Measurements from ENCODE around the gene MRPL42. TPM values are rescaled to one million over a fixed set of nuclear protein-coding genes. Genes with fewer than 3 reads are reported as not detected.
"Not testable (repeated sequence)": the region's sequence is repeated elsewhere in the genome, so short reads cannot be mapped to it uniquely, and the experiment has no call there.

Gene MRPL42
- total and polyA plus RNA-seq, 12 donors, result 21.9 to 131 (median 81.9) TPM

DNA sequence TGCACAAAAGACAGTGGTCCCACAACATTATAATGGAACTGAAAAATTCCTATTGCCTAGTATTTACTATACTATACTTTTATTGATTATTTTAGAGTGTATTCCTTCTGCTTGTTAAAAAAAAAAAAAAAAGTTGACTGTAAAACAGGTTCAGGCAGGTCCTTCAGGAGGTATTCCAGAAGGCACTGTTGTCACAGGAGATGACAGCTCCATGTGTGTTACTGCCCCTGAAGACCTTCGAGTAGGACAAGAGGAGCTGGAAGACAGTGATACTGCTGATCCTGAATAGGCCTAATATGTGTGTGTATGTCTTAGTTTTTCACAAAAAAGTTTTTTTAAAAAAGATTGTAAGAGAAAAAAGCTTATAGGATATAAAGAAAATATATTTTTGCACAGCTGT is 37.9 kb upstream of the MRPL42 start:
- TF ChIP-seq CTCF (IDR thresholded peaks at IDR 0.05) (no peak), POLR2A (IDR thresholded peaks at IDR 0.05) (no peak)
- peaks cover 15 to 74% of the 10 kb centered on the region in 2 donors for H3K4me1 ChIP-seq (replicated peaks in 1 of 2)
- H3K9me3 ChIP-seq (replicated peaks in 1 of 3), result no peaks in the 10 kb centered on the region
- H3K27ac ChIP-seq, result no peak overlapping the region
- no peaks in the 10 kb centered on the region for H3K36me3 ChIP-seq (replicated peaks in 1 of 2)
- intact Hi-C loops (cut with DNase I), result no loop called here
- 63 to 72% (median 67%) methylated on average over 1 of the region's 1 CpG for WGBS, 4 donors
- H3K27me3 ChIP-seq, result no peaks in the 10 kb centered on the region
- no peak for DNase-seq
- no peak overlapping the region for H3K4me3 ChIP-seq

DNA sequence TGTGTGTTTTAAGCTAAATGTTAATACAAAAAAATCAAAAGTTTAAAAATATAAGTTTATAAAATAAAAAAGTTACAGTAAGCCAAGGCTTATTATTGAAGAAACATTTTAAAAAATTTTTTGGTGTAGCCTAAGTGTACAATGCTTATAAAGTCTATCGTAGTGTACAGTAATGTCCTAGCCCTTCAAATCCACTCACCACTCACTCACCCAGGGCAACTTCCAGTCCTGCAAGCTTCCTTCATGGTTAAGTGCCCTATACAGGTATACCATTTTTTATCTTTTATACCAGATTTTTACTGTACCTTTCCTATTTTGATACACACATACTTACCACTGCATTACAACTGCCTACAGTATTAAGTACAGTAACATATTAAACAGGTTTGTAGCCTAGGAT is 37.5 kb upstream of the MRPL42 start:
- no peak for DNase-seq
- TF ChIP-seq CTCF (IDR thresholded peaks at IDR 0.05) (no peak), POLR2A (IDR thresholded peaks at IDR 0.05) (no peak)
- H3K4me1 ChIP-seq (replicated peaks in 1 of 2), result peaks cover 19 to 74% of the 10 kb centered on the region in 2 donors
- 85 to 93% (median 89%) methylated on average over 1 of the region's 1 CpG for WGBS, 4 donors
- no peak overlapping the region for H3K27ac ChIP-seq
- no peak overlapping the region for H3K4me3 ChIP-seq
- intact Hi-C loops (cut with DNase I), result no loop called here
- no peaks in the 10 kb centered on the region for H3K9me3 ChIP-seq (replicated peaks in 1 of 3)
- H3K36me3 ChIP-seq (replicated peaks in 1 of 2), result no peaks in the 10 kb centered on the region
- H3K27me3 ChIP-seq, result no peaks in the 10 kb centered on the region

DNA sequence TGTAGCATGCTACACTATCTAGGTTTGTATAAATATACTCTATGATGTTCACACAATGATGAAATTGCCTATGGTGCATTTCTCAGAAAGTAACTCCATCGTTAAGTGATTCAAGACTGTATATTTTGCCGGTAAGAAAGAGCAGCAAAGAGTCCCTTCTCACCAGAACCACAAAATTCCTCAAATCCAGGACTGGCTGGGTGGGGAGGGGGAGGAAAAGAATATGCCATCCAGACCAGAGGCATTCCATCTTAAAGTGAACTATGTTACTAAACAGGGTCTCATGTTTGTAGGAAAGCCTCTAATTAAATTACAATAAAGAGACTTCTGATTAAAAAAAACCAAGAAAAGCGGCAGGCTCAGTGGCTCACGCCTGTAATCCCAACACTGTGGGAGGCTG is 37.0 kb upstream of the MRPL42 start:
- intact Hi-C loops (cut with DNase I), result no loop called here
- DNase-seq, result no peak

GRCh38 chr12:93432031-93432430 is 35.3 kb upstream of the MRPL42 start:
- H3K27ac ChIP-seq; intact Hi-C loops (cut with DNase I): not testable (repeated sequence)
- 69 to 76% (median 75%) methylated on average over 6 of the region's 6 CpGs for WGBS, 4 donors

More for the DNA sequence above, 37.0 kb upstream of the MRPL42 start:
- Histone ChIP-seq H3K36me3 (replicated peaks in 1 of 2) (no peaks in the 10 kb centered on the region), H3K9me3 (replicated peaks in 1 of 3) (no peaks in the 10 kb centered on the region), H3K27me3 (no peaks in the 10 kb centered on the region), H3K27ac (no peak overlapping the region), H3K4me1 (replicated peaks in 1 of 2) (peaks cover 18 to 74% of the 10 kb centered on the region in 2 donors), H3K4me3 (no peak overlapping the region)
- 90 to 96% (median 92%) methylated on average over 4 of the region's 4 CpGs for WGBS, 4 donors
- no peak for TF ChIP-seq CTCF (IDR thresholded peaks at IDR 0.05)
- TF ChIP-seq POLR2A (IDR thresholded peaks at IDR 0.05), result no peak

DNA sequence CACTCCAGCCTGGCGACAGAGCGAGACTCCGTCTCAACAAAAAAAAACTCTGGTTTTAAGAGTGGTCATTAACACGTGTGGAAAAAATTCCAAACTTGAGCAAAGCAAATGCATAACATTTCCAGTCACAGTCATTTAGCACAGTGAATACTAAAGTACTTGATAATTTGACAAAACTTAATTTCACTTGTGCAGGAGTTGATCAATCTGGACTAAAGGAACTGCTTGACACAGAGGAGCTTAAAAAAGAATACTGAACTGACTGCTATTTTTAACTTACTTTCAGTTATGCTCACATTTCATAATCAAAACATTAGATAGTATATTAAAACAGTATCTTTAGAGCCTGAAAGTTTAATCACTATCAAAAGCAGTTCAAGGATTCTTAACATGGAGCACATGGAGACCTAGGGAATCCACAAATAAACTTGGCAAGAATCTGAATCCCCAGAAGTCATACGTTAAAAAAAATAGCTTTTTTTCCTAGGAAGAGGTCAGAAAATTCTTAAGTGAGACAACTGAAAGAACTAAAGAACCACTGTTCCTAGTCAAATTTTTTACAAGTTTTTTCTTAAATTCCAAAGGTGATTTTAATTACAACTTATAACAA is 33.0 kb upstream of the MRPL42 start:
- TF ChIP-seq CTCF (IDR thresholded peaks at IDR 0.05) (no peak), POLR2A (IDR thresholded peaks at IDR 0.05) (peak in 1 of 2 donors; percentile 22)
- Histone ChIP-seq H3K4me1 (replicated peaks in 1 of 2) (peaks cover 13 to 71% of the 10 kb centered on the region in 2 donors), H3K9me3 (replicated peaks in 1 of 3) (no peaks in the 10 kb centered on the region), H3K27me3 (no peaks in the 10 kb centered on the region), H3K36me3 (replicated peaks in 1 of 2) (no peaks in the 10 kb centered on the region), H3K4me3 (peak overlapping the region in 1 of 4 donors; percentile 45), H3K27ac (peak overlapping the region in 4 of 5 donors; percentile 63 to 83 (median 72))
- WGBS, 4 donors, result 20 to 26% (median 21%) methylated on average over 5 of the region's 5 CpGs
- DNase-seq, result no peak
- intact Hi-C loops (cut with DNase I), result no loop called here

More at GRCh38 chr12:93432031-93432430, 35.3 kb upstream of the MRPL42 start:
- H3K4me3 ChIP-seq; H3K27me3 ChIP-seq; DNase-seq; H3K9me3 ChIP-seq (replicated peaks in 1 of 3); H3K36me3 ChIP-seq (replicated peaks in 1 of 2): not testable (repeated sequence)
- H3K4me1 ChIP-seq (replicated peaks in 1 of 2), result peaks cover 12 to 71% of the 10 kb centered on the region in 2 donors
